NB4 (cell line): ENCODE results near the gene LCN1.
"Not testable (repeated sequence)": the region's sequence is repeated elsewhere in the genome, so short reads cannot be mapped to it uniquely, and the experiment has no call there.

Experiments
- CTCF ChIP-seq: IDR thresholded peaks from one replicate; pipeline ENCODE4 v1.5.1; 2012; ENCODE audit warnings: low read depth, low read length
- MAX ChIP-seq: IDR thresholded peaks from 2 replicates; pipeline ENCODE4 v1.6.1; 2011; ENCODE audit warnings: low read depth, low read length
- MYC ChIP-seq: IDR thresholded peaks from 2 replicates; pipeline ENCODE4 v1.6.1; 2011; ENCODE audit warnings: low read depth, low read length
- POLR2A ChIP-seq: IDR thresholded peaks from 2 replicates; pipeline ENCODE4 v1.6.1; 2011; ENCODE audit warnings: mild to moderate bottlenecking; ENCODE audit not compliant: insufficient read length; ENCODE audit errors: extremely low read depth

- TF ChIP-seq CTCF, POLR2A, MAX, MYC: not testable (repeated sequence)
These were observed 24.5 kb downstream of the LCN1 start, which contains the start of gene OBP2A for GRCh38 chr9:135545646-135546176.
